Colon (tissue), 2 donors: ENCODE results near the gene HNRNPCL1.
"Not testable (repeated sequence)": the region's sequence is repeated elsewhere in the genome, so short reads cannot be mapped to it uniquely, and the experiment has no call there.

Experiments
- FAIRE-seq: peaks from 2 replicates; lab custom pipeline; 2012; peaks lifted over from hg19 to GRCh38; lab: Jason Lieb, UNC
- donor health status: control.
- donor health status: control.

The HNRNPCL1 gene

GRCh38 chr1:12848620-12849019 lies at the start of gene HNRNPCL1:
TSS of gene HNRNPCL1 (minus strand) at chr1:12848720. CDS start at chr1:12848289, 431 bp downstream.
- FAIRE-seq, result not testable (repeated sequence)

- FAIRE-seq, result not testable (repeated sequence)
Measured at GRCh38 chr1:12898170-12898569, 49.6 kb upstream of the HNRNPCL1 start, which contains the start of gene PRAMEF10. TSS of gene PRAMEF10 (minus strand) at chr1:12898270. CDS start at chr1:12895847, 2,423 bp downstream.

GRCh38 chr1:12886101-12886500 lies 37.6 kb upstream of the HNRNPCL1 start, which contains the start of gene PRAMEF4:
TSS of gene PRAMEF4 (minus strand) at chr1:12886201. CDS start at chr1:12883394, 2,807 bp downstream.
- FAIRE-seq, result not testable (repeated sequence)

GRCh38 chr1:12878453-12878852 lies 29.9 kb upstream of the HNRNPCL1 start:
- not testable (repeated sequence) for FAIRE-seq

- FAIRE-seq, result not testable (repeated sequence)
Measured at GRCh38 chr1:12863131-12863880, 14.8 kb upstream of the HNRNPCL1 start.

GRCh38 chr1:12856786-12857185 lies 8.3 kb upstream of the HNRNPCL1 start, which contains the start of gene PRAMEF2:
TSS of gene PRAMEF2 (plus strand) at chr1:12857086. CDS start at chr1:12859010, 1,924 bp downstream.
- FAIRE-seq, result not testable (repeated sequence)

GRCh38 chr1:12851779-12852178 lies 3.3 kb upstream of the HNRNPCL1 start:
- no peak for FAIRE-seq

GRCh38 chr1:12833251-12833650 lies 15.3 kb downstream of the HNRNPCL1 start:
- FAIRE-seq, result not testable (repeated sequence)

- not testable (repeated sequence) for FAIRE-seq
Measured at GRCh38 chr1:12831310-12831709, 17.2 kb downstream of the HNRNPCL1 start, which contains the start of gene PRAMEF11. TSS of gene PRAMEF11 (minus strand) at chr1:12831410. CDS start at chr1:12828789, 2,621 bp downstream.

GRCh38 chr1:12819061-12819460 lies 29.5 kb downstream of the HNRNPCL1 start:
- FAIRE-seq, result not testable (repeated sequence)

GRCh38 chr1:12811409-12811784 lies 37.1 kb downstream of the HNRNPCL1 start:
- FAIRE-seq, result no peak

GRCh38 chr1:12810691-12811408 lies 37.7 kb downstream of the HNRNPCL1 start:
- no peak for FAIRE-seq

- FAIRE-seq, result no peak
Measured at GRCh38 chr1:12809933-12810332, 38.6 kb downstream of the HNRNPCL1 start.

GRCh38 chr1:12799730-12800129 lies 48.8 kb downstream of the HNRNPCL1 start:
- FAIRE-seq, result no peak

- no peak for FAIRE-seq
Measured at GRCh38 chr1:12798911-12799310, 49.6 kb downstream of the HNRNPCL1 start.
